DMS153 treated with DMSO at 0.1 percent for 48 hours (cell line): ENCODE measurements around the gene PDE4DIP.
"Not testable (repeated sequence)": the region's sequence is repeated elsewhere in the genome, so short reads cannot be mapped to it uniquely, and the experiment has no call there.

Experiments used
- DNase-seq: peaks from one replicate; lab custom pipeline; 2025; ENCODE audit not compliant: unreplicated experiment; lab: John Stamatoyannopoulos, UW

Gene PDE4DIP

DNA sequence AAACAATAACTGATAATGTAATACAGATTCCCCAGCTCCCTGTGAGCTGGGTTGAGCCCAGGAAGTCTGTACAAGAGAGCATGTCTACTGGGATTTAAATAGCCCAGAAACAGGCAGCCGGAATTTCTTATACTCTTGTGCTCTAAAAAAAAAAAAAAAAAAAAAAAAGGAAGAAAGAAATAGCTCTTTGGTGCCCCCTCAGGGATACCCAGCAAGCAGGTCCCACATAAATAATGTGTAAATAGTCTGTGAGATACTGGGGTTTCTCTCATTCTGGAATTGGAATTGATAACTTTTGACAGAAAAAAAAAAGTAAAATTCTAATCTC is 25.4 kb downstream of the PDE4DIP start:
- DNase-seq, result not testable (repeated sequence)

DNA sequence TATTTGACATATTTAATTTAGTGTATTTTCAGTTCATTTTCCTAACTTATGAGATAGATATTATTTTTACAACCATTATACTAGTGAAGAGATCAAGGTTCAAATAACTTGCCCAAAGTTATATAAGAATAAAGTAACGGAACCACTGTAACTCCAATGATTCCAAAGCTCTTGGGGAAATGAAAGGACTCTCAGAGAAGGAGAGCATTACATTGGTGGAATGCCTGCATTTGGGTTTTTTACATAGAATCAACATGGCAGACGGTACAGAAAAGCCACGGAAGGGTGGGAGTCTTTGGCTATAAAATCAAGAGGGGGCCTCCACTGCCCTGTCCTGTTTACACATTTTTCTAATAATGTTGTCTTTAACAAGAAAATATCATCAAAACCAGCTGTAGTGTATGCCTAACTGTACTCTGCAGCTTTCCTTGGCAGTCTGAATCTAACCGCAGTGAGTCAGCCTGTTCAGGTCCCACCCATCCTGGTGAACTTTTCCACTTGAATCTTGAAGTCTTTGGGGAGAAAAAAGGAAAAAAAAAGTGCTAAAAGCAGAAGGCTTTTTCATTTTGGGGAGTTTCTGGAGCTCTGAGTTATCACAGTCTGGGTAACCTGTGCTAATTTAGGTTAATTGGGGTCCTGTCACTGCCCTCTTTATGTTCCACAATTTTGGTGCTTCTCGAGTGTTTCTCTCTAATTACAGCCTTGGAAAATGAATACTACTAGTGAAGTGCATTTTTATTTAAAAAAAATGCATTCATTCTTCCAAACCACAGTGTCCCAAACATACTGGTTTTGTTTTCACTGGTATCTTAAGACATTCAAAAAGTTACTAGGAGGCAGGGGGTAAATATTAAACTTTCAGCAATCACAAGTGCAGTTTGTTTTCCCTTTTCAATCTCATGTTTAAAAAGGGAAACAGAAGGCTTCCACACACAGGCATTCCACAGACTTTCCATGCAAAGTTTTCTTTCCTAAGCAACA is 30.5 kb downstream of the PDE4DIP start:
- DNase-seq, result not testable (repeated sequence)

DNA sequence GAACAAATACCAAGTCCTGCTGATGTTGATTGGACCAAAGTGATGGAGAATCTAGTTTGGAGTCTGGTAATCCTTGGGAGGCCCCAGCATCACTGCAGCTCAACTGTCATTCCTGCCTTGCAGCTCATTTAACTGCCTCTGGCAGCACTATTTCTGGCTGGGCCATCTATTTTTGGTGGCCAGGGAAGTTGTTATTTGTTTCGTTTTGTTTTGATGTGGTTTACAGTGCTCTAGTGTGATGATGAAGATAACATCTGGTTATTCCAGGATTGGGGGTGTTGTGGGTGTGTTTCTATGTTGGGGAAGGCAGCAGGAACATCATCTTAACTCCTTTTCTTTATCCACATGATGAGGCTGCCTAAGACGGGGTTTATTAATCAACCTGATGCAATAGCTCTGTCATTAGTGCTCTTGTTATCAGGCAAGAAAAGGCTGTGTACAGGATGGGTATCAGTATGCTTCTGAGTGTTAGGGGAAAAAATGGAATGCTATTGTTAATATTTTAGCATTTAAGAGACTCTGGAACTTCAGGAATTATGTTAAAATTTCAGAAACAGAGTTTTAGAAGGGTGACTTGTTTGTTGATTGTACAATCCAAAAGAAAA is 35.7 kb downstream of the PDE4DIP start:
- DNase-seq, result not testable (repeated sequence)

DNA sequence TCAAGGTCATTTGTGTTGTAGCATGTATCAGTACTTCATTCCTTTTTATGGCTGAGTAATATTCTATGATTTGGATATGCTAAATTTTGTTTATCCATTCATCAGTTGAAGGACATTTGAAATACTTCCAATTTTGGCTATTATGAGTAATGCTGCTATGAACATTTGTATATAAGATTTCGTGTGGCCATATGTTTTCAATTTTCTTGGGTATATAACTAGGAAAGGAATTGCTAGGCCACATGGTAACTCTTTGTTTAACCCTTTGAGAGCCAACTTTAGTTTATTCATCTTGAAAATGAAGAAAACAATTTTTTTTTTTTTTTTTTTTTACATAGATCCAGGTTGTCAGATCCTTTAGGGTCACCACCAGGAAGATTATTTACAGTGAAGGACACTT is 37.0 kb downstream of the PDE4DIP start:
- not testable (repeated sequence) for DNase-seq

DNA sequence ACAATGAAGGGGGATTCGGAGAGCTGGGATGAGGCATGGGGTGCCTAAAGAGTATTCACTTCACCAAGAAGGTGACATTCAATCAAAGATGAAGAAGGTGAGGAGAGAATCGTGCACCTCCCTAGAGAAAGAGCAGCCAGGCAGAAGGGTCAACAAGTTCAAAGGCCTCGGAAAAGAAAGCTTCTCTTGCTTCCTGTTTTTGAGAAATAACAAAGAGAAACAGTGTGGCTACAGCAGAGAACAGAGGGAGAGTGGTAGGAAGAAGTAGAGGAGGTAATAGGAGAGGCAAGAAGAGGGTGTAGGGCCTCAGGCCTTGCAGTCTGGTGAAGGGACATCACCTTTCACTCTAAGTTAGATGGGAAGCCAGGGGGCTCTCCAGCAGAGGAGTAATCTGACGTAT is 41.0 kb downstream of the PDE4DIP start:
- not testable (repeated sequence) for DNase-seq

DNA sequence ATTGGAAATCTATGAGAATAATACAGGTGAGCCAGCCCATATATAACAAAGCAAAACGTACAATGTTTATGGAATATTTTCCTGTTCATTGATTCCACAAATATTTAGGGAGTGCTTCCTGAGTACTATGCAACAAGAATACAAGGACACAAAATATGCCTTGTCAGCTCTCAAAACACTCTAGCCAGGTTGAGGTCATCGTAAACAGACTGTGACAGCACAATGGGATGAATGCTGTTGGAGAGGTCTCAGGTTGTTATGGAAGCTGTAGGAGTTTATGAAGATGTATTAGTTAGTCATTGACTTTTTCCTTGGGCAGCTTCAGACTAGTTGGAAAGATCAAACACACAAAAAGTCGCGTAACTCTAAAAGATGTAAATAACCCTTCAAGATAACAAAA is 42.1 kb downstream of the PDE4DIP start:
- DNase-seq, result not testable (repeated sequence)

DNA sequence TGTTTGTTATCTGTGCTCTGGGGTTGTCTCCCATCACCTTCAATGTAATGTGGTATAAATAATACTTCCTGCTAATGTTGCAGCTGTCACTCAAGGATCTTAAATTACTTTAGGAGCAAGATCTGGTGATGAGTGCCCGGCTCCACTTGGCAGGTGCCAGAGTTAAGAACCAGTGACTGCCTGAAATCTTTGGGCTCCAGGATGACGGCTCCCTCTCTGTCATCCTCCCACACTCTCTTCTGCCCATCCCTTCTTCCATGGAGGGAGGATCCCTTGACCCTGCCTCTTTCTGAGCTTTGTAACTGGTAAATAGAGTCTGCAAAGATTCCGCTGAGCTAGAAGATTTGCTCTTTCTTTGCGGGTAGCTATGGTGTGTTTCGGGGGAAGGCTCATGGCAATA is 44.4 kb downstream of the PDE4DIP start:
- DNase-seq, result not testable (repeated sequence)

DNA sequence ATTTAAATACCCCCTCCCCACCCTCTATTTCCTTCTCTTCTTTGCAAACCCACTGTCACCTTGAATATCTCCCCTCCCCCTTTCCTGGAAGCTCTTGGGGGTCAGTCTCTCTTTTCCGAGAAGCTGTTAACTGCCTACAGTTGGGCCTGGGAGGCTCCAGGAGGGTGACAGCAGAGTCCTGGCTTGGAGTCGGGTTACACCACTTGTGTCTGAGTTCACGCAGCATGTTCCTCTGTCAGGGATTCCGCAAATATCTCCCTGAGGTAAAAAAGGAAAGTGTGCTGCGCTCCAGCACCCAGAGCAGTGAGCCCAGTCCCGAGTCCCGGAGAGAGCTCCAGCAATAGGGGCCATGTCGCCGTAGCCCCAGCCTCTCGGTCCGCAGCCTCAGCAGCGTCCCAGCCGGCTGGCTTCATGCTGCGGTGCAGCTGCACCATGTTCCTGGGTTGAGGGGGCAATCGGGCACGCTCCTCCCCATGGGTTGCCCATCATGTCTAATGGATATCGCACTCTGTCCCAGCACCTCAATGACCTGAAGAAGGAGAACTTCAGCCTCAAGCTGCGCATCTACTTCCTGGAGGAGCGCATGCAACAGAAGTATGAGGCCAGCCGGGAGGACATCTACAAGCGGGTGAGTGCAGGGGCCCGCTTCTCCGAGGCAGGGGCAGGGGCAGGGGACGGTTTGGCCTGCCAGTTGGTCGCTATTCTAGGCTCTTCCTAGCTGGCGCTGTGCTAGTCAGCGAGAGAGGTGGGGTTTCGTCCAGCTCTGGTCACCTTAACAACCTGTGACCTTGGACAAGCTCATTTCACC is 45.2 kb downstream of the PDE4DIP start:
- DNase-seq, result not testable (repeated sequence)

DNA sequence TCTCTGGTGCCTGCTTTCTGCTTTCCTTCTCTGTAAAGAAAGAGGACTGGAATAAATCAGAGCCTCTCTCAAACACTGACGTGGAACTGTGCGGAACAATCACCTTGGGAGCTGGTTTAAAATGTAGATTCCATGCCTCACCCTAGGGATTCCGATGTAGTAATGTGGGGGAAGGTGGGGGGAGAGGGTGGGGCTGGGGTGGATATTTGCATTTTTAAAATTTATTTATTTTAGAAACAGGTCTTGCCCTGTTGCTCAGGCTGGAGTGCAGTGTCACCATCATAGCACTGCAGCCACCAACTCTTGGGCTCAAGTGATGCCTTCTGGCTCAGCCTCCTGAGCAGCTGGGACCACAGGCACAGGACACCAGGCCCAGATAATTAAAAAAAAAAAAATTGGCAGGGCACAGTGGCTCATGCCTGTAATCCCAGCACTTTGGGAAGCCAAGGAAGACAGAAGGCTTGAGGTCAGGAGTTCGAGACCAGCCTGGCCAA is 45.9 kb downstream of the PDE4DIP start:
- not testable (repeated sequence) for DNase-seq

DNA sequence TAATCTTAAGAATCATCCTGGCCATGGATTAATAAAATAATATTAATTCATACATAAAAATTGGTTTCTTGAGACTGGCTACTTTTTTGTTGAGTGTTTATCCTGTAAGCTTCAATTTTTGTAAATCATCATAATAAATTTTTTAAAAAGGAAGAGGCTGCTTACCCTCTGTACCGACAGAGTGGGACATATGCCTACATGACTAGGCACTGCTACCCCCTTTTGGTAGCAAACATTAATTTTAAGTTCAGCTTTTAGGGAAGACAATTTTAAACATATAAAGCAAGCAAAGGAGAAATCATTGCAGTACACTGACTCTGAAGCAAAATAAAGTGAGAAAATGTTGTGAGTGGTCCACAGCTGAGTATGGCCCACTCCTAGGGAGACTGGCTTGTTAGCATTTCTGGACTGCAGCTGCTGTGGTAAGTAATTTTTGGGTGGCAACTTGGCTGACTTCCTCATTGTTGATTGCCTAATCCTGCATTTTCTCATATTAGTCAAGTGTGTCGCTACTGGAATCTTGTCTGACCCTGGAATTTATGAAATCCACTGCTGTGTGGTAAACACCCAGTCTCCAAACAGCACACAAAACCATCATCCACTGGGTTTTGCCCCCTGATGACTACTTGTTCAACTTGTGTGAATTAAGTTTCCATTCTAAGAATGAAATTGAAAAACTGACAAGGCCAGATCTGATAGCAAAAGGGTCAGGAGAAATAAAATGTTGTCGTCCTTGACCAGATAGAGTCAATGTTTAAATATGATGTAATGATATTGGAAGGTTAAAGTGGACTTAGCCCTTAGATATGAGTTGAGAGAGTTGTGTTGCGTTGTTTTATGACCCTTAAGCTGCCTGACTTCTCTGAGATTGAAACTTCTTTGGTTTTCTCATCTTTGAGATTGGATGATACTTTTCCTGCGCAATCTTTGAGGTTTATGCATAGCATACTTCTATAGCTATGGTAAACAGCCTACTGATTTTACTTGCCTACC is 50.4 kb downstream of the PDE4DIP start:
- DNase-seq, result not testable (repeated sequence)

DNA sequence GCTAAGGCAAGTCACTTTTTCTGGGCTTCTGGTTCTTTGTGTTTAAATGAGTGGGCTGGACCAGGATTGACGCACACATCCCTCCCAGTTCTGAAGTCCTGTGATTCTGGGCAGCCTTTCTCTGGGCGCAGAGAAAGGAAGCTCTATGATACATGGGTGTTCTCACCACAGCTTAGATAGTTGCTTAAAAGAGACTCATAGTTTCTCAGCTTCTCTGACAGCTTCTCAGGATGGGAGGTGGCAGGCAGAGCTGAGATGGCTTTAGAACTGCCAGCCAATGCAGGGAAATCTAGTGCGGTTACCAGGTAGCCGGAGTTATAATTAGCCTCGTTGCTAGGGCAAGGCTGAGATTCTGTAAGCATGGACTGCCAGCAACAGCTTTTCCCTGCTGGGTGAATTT is 55.8 kb downstream of the PDE4DIP start:
- not testable (repeated sequence) for DNase-seq

DNA sequence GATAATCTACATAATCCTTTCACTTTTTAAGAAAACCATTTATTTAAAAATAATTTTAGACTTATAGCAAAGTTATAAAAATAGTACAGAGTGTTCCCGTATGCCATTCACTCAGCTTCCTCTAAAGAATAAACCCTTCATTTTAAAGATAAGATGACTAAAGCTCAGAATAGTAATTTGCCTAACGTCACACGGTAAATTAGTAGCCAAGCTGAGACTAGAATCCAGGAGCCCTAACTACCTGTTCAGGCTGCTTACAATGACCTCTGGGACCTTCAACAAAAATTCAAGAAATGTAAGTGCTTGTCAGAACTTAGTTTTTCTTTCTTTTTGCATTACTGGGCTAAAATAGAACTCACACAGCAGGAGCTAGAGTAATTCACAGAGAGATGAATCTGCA is 56.5 kb downstream of the PDE4DIP start:
- not testable (repeated sequence) for DNase-seq

DNA sequence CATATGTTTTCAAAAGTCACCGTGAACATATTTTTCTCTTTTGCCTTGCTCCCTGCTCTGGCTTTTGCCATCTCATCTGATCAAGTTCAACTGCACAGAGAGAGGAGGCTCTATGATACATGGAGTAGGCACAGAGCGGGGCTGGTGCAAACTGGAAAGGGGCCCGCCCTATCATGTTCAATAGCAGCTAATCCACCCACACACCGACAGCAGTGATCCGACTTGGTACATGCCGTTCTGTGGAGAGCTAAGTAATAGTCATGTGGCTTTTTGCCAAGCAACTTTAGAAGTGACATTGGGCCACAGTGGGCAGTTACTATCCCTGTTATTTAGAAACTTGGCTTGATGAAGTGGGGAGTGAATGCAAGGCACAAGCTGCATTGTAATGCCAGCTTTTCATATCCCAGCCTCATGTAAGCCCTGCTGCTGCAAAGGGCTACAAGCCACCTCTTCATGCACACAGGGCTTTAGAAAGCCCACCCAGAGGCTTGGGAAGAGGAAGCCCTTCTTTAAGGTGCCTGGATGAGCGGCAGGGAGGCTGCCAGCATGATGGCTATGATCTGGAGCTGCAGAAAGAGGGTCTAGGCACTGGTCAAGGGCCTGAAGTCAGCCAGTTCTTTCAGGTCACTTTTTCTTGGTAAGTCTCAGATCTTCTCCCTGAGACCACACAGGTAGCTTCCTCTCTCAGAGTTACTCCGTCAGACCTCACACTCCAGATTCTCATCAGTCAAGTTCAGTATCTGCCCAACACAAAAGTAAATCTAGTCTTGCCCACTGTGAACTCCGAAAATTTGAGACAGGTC is 57.1 kb downstream of the PDE4DIP start:
- not testable (repeated sequence) for DNase-seq

DNA sequence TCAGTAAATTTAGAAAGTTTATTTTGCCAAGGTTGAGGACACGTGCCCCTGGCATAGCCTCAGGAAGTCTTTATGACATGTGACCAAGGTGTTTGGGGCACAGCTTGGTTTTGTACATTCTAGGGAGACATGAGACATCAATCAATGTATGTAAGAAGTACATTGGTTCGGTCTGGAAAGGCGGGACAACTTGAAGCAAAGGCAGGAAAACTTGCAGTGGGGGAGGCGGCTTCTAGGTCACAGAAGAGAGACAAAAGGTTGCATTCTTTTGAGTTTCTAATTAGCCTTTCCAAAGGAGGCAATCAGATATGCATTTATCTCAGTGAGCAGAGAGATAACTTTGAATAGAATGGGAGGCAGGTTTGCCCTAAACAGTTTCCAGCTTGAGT is 57.7 kb downstream of the PDE4DIP start:
- DNase-seq, result not testable (repeated sequence)

DNA sequence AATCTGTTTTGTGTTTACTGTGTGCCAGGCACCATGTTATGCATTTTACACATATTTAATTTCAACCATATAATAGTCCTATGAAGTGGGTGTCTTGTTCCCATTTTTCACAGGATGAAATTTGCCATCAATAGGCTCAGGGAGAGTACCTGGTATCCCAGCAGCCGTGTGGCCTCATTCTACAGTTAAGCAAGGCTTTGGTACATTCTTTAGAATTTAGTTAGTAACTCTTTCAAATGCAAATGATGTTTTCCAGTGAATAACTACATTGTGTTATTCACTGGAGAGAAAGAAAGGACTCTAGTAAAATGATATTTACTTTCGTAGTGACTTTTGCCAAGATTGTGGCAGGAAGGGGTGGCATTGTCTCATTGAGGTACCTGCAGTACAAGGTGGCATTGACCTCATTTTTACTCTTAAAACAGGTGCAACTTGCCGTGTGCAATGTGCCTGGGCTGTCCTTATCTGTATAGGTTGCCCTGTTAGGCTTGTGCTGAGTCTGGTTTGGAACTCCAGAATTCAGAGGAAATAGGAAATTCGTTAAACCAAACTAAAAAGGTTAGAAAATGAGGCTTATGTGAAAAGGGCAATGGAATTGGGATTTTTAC is 65.1 kb downstream of the PDE4DIP start:
- DNase-seq, result not testable (repeated sequence)

DNA sequence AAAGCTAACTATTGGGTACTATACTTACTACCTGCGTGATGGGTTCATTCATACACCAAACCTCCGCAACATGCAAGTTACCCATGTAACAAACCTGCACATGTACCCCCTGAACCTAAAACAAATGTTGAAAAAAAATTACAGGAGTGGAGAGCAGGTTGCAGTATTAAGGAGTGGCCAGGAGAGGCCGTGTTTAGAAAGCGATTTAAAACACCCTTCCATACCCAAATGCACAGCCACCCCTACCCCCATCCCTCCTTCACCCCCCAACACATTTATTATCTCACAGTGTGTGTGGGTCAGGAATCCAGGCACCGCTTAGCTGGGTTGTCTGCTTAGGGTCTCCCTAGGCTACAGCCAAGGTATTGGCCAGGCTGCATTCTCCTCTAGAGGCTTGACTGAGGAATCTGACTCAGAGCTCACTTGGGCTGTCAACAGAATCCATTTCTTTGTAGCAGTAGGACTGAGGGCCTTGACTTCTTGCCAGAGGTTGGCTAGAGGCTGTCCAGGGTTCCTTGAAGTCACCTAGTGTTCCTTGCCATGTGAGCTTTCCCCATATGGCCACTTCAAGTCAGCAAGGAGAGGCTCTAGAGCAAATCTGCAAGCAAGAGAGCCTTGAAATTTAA is 67.2 kb downstream of the PDE4DIP start:
- DNase-seq, result not testable (repeated sequence)

DNA sequence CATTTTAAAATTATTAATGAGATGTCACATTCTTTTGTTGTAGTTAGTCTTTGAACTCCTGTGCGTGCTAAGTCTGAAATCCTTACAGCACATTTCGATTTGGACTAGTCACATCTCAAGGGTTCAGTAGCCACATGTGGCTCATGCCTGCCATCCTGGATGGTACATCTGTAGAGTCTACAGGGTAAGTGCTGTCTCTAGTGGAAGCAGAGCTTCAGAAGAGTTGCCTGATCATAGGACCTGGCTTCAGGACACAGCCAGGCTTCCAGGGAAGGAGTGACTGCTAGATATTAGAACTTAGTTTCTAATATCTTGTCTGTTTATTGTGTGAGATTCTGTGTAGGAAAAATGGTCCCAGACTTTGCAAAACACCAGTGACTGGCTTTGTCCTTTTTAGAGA is 72.0 kb downstream of the PDE4DIP start:
- DNase-seq, result not testable (repeated sequence)

DNA sequence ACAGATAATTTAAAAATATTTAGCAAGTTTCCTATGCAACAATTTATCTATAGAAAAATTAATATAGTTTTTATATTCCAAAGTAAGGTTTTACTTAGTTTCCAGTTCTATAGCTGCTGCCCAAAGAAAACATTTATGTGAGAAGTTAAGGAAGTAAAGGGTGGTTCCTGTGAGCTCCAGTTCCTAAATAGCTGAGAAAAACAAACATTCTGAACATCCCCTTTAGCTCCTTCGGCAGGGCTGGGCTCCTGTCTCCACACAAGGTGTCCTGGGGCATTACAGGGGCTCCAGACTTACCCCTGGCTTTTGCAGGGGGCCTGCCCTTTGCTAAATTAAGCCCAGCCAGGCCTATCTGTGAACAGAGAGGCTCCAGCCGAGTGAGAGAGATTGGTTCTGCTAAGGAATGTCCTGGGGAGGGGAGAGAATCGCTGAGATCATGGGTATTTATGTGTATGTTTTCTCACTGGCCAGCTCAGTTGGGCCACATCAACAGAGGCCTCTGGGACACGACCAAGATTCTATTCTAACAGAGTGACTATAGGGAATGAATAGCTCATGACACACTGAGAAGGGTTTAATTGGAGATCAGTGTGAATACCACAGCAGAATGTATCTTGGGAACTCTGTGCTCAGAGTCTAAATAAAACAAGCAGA is 72.6 kb downstream of the PDE4DIP start:
- not testable (repeated sequence) for DNase-seq
